GM18508 (cell line): ENCODE results near the gene TTLL5.

ENCODE experiments used
- ATAC-seq: cut with Tn5 transposase; IDR thresholded peaks from one replicate; pipeline ENCODE4 v1.9.1; 2021; ENCODE audit warnings: moderate number of reproducible peaks; ENCODE audit not compliant: insufficient read depth, unreplicated experiment

The TTLL5 gene

DNA sequence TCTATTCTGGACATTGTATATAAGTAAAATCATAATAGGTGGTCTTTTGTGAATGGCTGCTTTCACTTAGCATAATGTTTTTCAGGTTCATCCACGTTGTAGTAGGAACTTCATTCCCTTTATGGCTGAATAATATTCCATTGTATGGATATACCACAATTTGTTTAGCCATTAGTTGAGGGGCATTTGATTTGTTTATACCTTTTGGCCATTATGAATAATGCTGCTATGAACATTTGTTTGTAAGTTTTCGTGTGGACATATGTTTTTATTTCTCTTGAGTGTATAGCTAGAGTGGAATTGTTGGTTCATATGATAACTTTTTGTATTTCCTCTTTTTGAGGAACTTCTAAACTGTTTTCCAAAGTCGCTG lies 123.3 kb downstream of the TTLL5 start:
- ATAC-seq: no peak

DNA sequence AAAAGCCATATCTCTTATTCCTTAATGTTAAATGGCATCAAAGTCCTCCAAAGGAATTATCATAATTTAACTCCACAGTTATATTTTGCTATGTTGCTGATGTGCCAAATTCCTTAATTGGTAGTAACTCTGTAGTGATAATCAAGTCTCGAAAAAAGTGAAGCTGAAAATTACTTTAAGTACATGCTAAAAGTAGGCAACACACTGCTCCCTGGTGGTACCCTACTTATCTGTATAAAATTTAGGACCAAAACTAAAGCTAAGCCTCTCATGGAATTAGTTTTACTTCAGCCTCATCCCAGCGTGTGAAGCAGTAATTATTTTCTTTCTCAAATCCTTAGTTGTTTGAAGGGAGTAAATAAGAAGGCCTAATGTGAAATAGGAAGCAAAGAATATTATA lies 132.8 kb downstream of the TTLL5 start:
- no peak for ATAC-seq

GRCh38 chr14:75794615-75795038 lies 133.6 kb downstream of the TTLL5 start:
- no peak for ATAC-seq

GRCh38 chr14:75800792-75801191 lies 139.7 kb downstream of the TTLL5 start:
- ATAC-seq: no peak

DNA sequence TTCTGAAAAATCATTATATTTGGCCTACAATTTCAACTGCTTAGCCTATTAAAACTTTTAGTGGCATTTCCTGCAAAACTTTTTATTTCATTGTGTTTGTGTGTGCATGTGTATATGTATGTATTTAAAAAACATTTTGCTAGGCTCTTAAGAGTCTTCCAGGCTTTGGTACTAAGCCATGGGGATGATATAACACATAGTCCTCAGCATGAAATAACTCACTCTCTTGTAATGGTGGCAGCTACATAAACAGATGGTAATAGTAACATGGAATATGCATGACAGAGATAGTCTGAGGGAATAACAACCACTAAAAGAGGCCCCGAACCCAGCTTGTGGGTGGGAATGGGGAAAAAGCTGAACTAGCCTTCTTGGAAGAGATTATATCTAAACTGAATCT lies 141.4 kb downstream of the TTLL5 start:
- ATAC-seq: no peak

DNA sequence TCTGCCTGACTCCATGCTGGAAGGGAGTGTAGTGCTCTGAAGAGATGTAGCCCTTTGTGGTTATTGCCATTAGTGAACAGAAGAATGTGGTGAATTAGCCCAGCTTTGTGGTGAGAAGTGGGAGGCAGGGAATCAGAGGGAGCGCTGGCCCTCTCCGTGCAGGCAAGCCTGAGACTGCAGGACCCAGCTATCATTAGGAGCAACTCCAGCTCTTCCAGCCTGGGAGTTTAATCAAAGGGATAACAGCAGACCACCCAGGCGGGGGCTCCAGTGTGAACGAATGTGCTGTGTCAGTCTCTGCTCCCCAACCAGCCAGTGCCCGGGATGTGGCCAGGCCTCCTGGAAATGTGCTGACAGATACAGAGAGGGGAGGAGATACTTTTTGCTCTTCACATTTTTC lies 142.7 kb downstream of the TTLL5 start:
- no peak for ATAC-seq

DNA sequence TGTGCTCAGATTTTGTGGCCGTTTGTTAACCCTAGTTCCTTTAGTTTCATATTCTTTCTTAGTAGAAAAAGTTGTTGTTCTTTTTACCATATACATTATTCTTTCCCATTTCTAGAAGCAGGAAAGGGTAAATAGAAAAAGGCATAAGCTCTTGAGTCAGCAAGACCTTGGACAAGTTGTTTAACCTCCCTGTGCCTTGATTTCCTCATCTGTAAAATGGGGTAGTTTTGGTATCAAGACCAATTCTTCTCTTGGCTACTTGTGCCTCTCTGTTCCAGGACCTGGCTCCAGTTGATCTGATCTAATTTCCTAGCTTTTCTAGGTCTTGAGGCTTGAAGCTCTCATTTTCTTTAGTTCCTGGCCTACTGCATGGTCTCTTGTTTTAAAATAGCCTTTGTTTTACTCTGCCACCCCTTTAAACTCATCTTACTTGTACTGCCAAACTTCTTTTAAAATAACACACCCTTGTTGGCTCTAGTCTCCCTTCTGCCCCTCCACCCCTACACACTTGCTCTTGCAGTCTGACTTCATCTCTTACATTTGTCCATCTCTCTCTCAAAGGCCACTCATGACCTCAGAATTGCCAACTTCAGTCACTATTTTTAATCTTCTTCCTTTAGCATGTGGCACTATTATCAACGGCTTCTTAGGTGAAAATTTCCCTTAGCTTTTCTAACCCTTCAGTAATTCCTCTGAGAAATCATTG lies 143.7 kb downstream of the TTLL5 start:
- no peak for ATAC-seq

DNA sequence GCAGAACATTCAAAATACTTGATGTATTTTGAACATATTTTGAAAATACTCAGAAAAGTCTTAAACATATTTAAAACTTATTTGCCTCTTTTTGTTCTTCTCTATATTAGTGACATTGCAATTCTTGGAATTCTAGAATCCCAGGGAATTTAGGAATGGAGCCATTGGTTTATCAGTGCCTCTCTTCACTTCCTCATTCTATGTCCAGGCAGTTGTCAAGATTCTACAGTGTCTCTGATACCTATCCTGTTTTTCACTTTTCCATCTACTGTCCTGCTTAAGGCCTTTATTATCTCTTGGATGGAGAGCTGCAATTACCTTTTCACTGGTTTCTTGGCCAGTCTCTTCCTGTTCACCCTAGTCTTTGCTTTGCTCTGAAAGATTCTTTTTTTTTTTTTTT lies 144.6 kb downstream of the TTLL5 start:
- ATAC-seq: no peak

DNA sequence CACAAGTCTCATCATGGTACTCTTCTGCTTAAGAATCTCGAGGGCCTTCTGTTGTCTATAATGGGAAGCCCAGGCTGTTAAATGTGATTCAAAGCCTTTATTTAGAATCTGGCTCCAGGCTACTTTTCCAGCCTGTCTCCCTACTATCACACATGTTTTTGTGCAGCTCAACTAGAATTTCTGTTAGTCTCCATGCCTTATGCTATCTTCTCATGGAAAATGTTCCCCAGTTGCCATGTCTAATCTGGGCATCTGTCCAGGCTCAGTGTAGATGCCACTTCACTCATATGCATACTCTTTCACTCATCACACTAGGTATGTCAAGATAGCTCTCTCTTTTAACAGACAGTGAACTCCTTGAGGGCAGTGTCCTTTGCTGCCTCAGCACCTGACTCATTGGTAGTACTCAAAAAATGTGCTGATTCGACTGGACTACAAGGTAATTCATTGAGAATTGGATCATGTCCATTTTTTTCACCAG lies 145.3 kb downstream of the TTLL5 start:
- no peak for ATAC-seq

GRCh38 chr14:75807667-75808360 lies 146.8 kb downstream of the TTLL5 start:
- no peak for ATAC-seq

- no peak for ATAC-seq
Observed at GRCh38 chr14:75811136-75811829, 150.2 kb downstream of the TTLL5 start.

GRCh38 chr14:75811872-75812499 lies 150.9 kb downstream of the TTLL5 start:
- no peak for ATAC-seq

DNA sequence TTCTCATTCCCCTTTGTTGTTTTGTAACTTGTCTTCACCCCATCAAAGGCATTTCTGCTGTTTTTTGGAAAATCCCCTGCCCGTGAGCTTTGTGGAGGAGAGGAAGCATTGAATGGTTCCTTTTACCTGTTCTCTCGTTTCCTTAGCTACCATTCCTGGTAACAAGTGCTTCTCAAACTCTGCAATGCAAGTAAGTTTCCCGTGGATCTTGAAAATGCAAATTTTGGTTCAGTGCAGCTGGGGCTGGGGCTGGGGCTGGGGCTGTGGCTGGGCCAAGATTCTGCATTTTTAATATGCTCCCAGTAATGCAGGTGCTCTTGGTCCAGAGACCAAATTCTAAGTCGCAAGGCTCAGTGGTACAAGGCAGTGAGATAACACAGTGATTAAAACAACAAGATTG lies 151.6 kb downstream of the TTLL5 start:
- ATAC-seq: no peak

GRCh38 chr14:75820761-75821160 lies 159.7 kb downstream of the TTLL5 start:
- no peak for ATAC-seq

GRCh38 chr14:75821831-75822521 lies 160.9 kb downstream of the TTLL5 start:
- ATAC-seq: no peak

DNA sequence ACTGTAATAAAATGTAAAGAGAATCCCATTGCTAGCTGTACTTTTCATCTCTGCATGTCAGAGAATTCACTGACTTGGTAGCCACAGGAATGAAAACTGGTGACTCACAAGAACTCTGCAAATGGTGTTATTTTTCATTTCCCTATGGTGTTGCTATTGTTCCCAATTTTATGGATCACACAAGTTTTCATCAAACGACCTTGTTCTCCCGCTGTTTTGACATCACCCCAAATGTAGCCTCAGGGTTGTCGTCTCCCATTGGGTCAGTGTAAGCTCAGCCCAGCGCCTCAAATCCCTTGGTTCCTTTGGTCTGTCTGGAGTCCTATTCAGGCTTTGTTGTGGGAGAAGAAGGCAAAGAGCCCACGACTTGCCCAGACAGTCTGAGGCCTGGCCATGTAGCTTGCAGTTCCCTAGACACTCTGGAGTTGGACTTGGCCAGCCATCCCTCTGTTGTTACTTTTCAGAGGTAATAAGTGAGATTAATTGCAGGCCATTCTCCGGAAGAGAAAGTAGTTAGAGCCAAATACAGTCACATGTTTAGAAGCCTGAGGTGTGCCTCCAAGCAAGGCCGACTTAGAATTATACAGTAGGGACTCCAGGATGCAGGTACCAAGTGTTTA lies 161.6 kb downstream of the TTLL5 start:
- ATAC-seq: no peak

GRCh38 chr14:75823334-75823733 lies 162.3 kb downstream of the TTLL5 start:
- no peak for ATAC-seq

DNA sequence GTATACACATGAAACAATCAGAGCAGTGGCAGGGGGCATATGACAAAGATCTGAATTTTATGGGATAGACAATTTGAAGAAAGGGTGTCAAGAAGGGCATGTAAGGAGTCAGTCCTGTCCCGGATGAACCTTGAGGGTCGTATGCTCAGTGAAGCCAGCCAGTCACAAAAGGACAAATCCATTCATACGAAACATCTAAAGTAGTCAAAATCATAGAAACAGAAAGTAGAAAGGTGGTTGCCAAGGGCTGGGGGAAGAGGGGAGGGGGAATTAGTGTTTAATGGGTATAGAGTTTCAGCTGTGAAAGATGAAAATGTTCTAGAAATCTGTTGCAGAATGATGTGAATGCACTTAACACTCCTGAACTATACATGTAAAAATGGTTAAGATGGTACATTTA lies 163.3 kb downstream of the TTLL5 start:
- ATAC-seq: no peak

DNA sequence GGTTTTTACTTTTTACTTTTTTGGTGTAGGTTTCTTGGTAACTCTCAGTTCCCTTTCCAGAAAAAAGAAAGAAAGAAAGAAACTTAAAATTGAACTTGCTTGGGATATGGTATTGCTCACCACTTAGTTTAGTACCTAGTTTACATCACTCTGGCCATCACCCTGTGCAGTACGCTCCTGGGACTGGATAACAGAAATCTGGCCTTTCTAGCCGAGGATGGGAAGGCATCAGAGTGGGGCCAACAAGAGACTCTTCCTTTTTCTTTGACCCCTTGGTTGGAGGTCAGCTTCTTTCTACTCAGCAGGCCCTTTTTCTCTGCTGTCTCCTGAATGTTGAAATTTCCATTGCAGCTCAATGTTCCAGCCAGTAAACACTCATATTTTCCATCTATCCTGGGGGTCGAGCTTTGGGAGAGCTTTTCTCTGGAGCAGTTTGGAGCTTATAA lies 164.1 kb downstream of the TTLL5 start:
- ATAC-seq: no peak

GRCh38 chr14:75826599-75826998 lies 165.6 kb downstream of the TTLL5 start:
- ATAC-seq: no peak
